Cardiac ventricle fibroblast (primary cell): Measurements from ENCODE around the gene GABRG3. TPM values are rescaled to one million over a fixed set of nuclear protein-coding genes. Genes with fewer than 3 reads are reported as not detected.

Source experiments
- total RNA-seq: library from RNA; depleted of rRNA; stranded (reverse); fragments of >200 nt; gene quantifications from 2 replicates; pipeline ENCODE4 v1.2.3, GENCODE V29; 2015

GABRG3 gene
- not detected in 2 replicates for total RNA-seq

GRCh38 chr15:26970712-26971210 is at the start of gene GABRG3:
Gene GABRG3 (plus strand): TSS chr15:26971181.

Other genes with a start within 250 kb of the GABRG3 start
- gene GABRB3, start 198.1 kb upstream of the GABRG3 start, total RNA-seq = 0.44 and 1.1 TPM in 2 replicates
- not detected in 2 replicates for gene GABRA5, start 104.1 kb upstream of the GABRG3 start, total RNA-seq